HCT116 (cell line): ENCODE measurements around the gene SETD6. TPM values are rescaled to one million over a fixed set of nuclear protein-coding genes. Genes with fewer than 3 reads are reported as not detected.

ENCODE experiments used
- ATAC-seq: fragments of 200-7000 bp; cut with Tn5 transposase; 2 replicates; pipeline ENCODE4 v1.9.1; 2020; ENCODE audit warnings: mild to moderate bottlenecking, moderate library complexity
- BruUV-seq: library from RNA; stranded (reverse); fragments of 400-500 nt; replicated peaks from 2 replicates; lab custom pipeline; 2021; lab: Mats Ljungman, UMichigan
- CTCF ChIA-PET: fragments of 300-600 bp; sonication (Branson Sonifier 250); formaldehyde crosslinking; loops from one replicate; lab custom pipeline; 2021; ENCODE audit warnings: antibody characterized with exemption; lab: Charles Lee
- POLR2A ChIA-PET: fragments of 300-600, 350-600 bp; sonication (Branson Sonifier 250); formaldehyde crosslinking; loops from one replicate; lab custom pipeline; 2021; ENCODE audit warnings: antibody characterized with exemption; lab: Charles Lee
- RAD21 ChIA-PET, 2 experiments: fragments of 300-600 bp; sonication (Branson Sonifier 250); formaldehyde crosslinking; loops; one replicate each; lab custom pipeline; 2023; ENCODE audit warnings: low total read pairs in 2 of 2; ENCODE audit not compliant: uncharacterized antibody in 2 of 2, unreplicated experiment in 2 of 2, low non-redundant PET in 1 of 2; lab: Charles Lee
- DNase-seq: peaks from one replicate; pipeline ENCODE4 v3.0.0-alpha.2; 2010; ENCODE audit warnings: low read depth, low spot score
- H2AFZ ChIP-seq: fragments of 200-600 bp; shearing (Covaris generic), sonication (generic); 2 replicates; pipeline ENCODE4 v1.6.1; 2017; ENCODE audit warnings: low read depth, mixed run types, mixed read lengths, antibody characterized with exemption, low read length; ENCODE audit not compliant: poor library complexity, severe bottlenecking
- H3K27ac ChIP-seq: 2 replicates; pipeline ENCODE4 v1.5.1; 2012; ENCODE audit warnings: low read depth, low read length
- H3K27me3 ChIP-seq: fragments of 200-600 bp; sonication (generic); 2 replicates; pipeline ENCODE4 v1.6.1; 2016; ENCODE audit warnings: mixed run types, low read length, mixed read lengths; ENCODE audit not compliant: insufficient read depth
- H3K36me3 ChIP-seq, 2 experiments: fragments of 200-500 bp in 1 of 2; fragments of 200-600 bp in 1 of 2; sonication (Bioruptor generic) in 1 of 2; sonication (generic) in 1 of 2; 2 replicates each; pipeline versions ENCODE4 v1.5.1 to v1.6.1; 2014 to 2016; ENCODE audit warnings: low read length in 2 of 2, inconsistent platforms in 1 of 2, mixed read lengths in 1 of 2, mixed run types in 1 of 2; ENCODE audit not compliant: insufficient read depth in 2 of 2, control insufficient read depth in 1 of 2
- H3K4me1 ChIP-seq, 2 experiments: fragments of 200-600 bp in 1 of 2; sonication (generic) in 1 of 2; 2 replicates each; pipeline versions ENCODE4 v1.5.1 to v1.6.1; 2012 to 2017; ENCODE audit warnings: low read length in 2 of 2, inconsistent platforms in 1 of 2, mild to moderate bottlenecking in 1 of 2, mixed read lengths in 1 of 2, mixed run types in 1 of 2, moderate library complexity in 1 of 2; ENCODE audit not compliant: insufficient read depth in 2 of 2, control insufficient read depth in 1 of 2
- H3K4me2 ChIP-seq: fragments of 200-600 bp; sonication (generic); 2 replicates; pipeline ENCODE4 v1.6.1; 2017; ENCODE audit warnings: mixed run types, low read length, mixed read lengths
- H3K4me3 ChIP-seq, 2 experiments: fragments of 200-600 bp in 1 of 2; sonication (generic) in 1 of 2; replicated peaks in 1 of 2; 2 replicates each; pipeline ENCODE4 v1.5.1; 2011 to 2016; ENCODE audit warnings: low read length in 2 of 2, control low read depth in 1 of 2, low read depth in 1 of 2, mild to moderate bottlenecking in 1 of 2, mixed read lengths in 1 of 2, mixed run types in 1 of 2
- H3K79me2 ChIP-seq: fragments of 200-600 bp; sonication (generic); 2 replicates; pipeline ENCODE4 v1.6.1; 2017; ENCODE audit warnings: mild to moderate bottlenecking, mixed run types, low read length, moderate library complexity, mixed read lengths; ENCODE audit not compliant: insufficient read depth
- H3K9ac ChIP-seq: fragments of 200-600 bp; sonication (generic); 2 replicates; pipeline ENCODE4 v1.6.1; 2016; ENCODE audit warnings: low read length, mixed read lengths
- H3K9me2 ChIP-seq: fragments of 200-600 bp; sonication (generic), shearing (Covaris generic); 2 replicates; pipeline ENCODE4 v1.6.1; 2017; ENCODE audit warnings: mixed run types, mild to moderate bottlenecking, moderate library complexity; ENCODE audit not compliant: insufficient read depth
- H3K9me3 ChIP-seq, 2 experiments: fragments of 200-500 bp in 1 of 2; fragments of 200-600 bp in 1 of 2; sonication (Bioruptor generic) in 1 of 2; sonication (generic) in 1 of 2; 2 replicates each; pipeline ENCODE4 v1.6.1; 2014 to 2017; ENCODE audit warnings: low read length in 2 of 2, mixed read lengths in 2 of 2, inconsistent platforms in 1 of 2, low read depth in 1 of 2, mild to moderate bottlenecking in 1 of 2, mixed run types in 1 of 2, moderate library complexity in 1 of 2; ENCODE audit not compliant: control insufficient read depth in 1 of 2, insufficient read depth in 1 of 2
- H4K20me1 ChIP-seq: fragments of 200-600 bp; sonication (generic), shearing (Covaris generic); 2 replicates; pipeline ENCODE4 v1.6.1; 2017; ENCODE audit warnings: mixed run types, mild to moderate bottlenecking, moderate library complexity; ENCODE audit not compliant: insufficient read depth
- CBX3 ChIP-seq: IDR thresholded peaks from 2 replicates; pipeline ENCODE4 v1.6.1; 2012; ENCODE audit warnings: low read depth
- CEBPB ChIP-seq: IDR thresholded peaks from 2 replicates; pipeline ENCODE4 v1.6.1; 2012; ENCODE audit warnings: low read depth
- EZH2 ChIP-seq: fragments of 200-600 bp; sonication (generic); IDR thresholded peaks from 2 replicates; pipeline ENCODE4 v1.6.1; 2017; ENCODE audit warnings: antibody characterized with exemption, mixed run types
- RAD21 ChIP-seq: IDR thresholded peaks from 2 replicates; pipeline ENCODE4 v1.6.1; 2012; ENCODE audit warnings: low read depth, mild to moderate bottlenecking
- SIN3A ChIP-seq: IDR thresholded peaks from 2 replicates; pipeline ENCODE4 v1.6.1; 2012; ENCODE audit warnings: low read depth
- TCF7L2 ChIP-seq: IDR thresholded peaks from 2 replicates; pipeline ENCODE4 v1.7.0; 2011; ENCODE audit warnings: borderline replicate concordance, inconsistent platforms; ENCODE audit not compliant: insufficient read depth, insufficient read length; ENCODE audit errors: extremely low read depth
- YY1 ChIP-seq: IDR thresholded peaks from 2 replicates; pipeline ENCODE4 v1.6.1; 2011; ENCODE audit warnings: low read length, low read depth, moderate library complexity, mild to moderate bottlenecking; ENCODE audit not compliant: insufficient replicate concordance; ENCODE audit errors: extremely low read depth
- intact Hi-C: fragments of 100-400 bp; cut with micrococcal nuclease; formaldehyde crosslinking; loops from 2 replicates; pipeline ENCODE4 v1.10.0; 2022
- total RNA-seq: library from RNA; stranded (reverse); gene quantifications from one replicate; pipeline ENCODE4 v1.2.1, GENCODE V29; 2021; ENCODE audit not compliant: unreplicated experiment
- TF ChIP-seq, protein P1 (sequence below), 3 experiments: fragments of 200-600 bp in 1 of 3; sonication (generic) in 1 of 3; IDR thresholded peaks in 2 of 3; conservative IDR thresholded peaks in 1 of 3; 2 replicates each; pipeline ENCODE4 v1.5.1; 2012 to 2017; ENCODE audit warnings: low read depth in 2 of 3, low read length in 2 of 3, antibody characterized with exemption in 1 of 3, borderline replicate concordance in 1 of 3, control low read depth in 1 of 3, mild to moderate bottlenecking in 1 of 3, mixed read lengths in 1 of 3, mixed run types in 1 of 3, moderate library complexity in 1 of 3; ENCODE audit not compliant: insufficient read depth in 1 of 3
- TF ChIP-seq, protein P2 (sequence below): IDR thresholded peaks from 2 replicates; pipeline ENCODE4 v1.6.1; 2011; ENCODE audit warnings: mild to moderate bottlenecking, low read length, moderate library complexity; ENCODE audit not compliant: insufficient replicate concordance; ENCODE audit errors: extremely low read depth
- TF ChIP-seq, protein P3 (sequence below): IDR thresholded peaks from 2 replicates; pipeline ENCODE4 v1.6.1; 2012
- TF ChIP-seq, protein P4 (sequence below): IDR thresholded peaks from 2 replicates; pipeline ENCODE4 v1.6.1; 2012; ENCODE audit warnings: low read depth

Gene SETD6
- total RNA-seq, 1 experiment from 2014 or later, result 26.6 TPM

DNA sequence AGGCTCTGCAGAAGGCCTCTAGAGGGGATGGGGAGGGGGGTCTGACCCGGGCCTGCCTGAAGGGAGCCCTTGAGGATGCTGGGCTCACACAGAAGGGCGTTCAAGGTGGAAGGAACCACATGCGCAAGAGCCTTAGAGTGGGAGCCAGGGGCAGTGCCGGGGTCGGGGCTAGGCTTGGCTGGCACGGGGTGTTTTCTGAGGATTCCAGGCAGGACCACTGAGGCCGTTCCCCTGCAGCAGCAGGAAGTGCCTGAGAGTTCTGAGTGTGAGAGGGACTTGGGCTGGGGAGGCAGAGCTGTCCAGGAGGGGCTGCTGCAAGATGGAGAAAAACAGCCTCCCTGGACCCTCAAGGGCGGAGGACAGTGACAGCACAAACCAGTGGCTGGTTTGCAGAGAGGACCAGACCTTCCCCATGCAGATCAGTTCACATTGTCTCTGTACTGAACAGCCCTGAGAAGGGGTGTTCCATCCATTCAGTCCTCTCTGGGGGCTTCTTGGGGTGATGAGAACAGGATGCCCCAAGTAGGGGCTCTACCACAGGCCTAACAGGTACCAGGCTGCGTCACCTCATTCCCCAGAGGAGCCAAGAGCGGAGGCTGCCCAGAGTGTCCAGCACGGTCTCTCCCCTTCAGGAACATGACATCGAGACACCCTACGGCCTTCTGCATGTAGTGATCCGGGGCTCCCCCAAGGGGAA is 12.0 kb upstream of the SETD6 start:
- RAD21 ChIA-PET, result no interaction called here
- no peak overlapping the region for H3K27ac ChIP-seq
- H2AFZ ChIP-seq, result no peak overlapping the region
- intact Hi-C loops, result no loop called here
- DNase-seq, result no peak
- H3K4me3 ChIP-seq, result no peak overlapping the region
- no peaks in the 10 kb centered on the region for H3K79me2 ChIP-seq
- no peak for ATAC-seq
- H3K36me3 ChIP-seq, result no peaks in the 10 kb centered on the region
- POLR2A ChIA-PET, result no interaction called here
- no peaks in the 10 kb centered on the region for H4K20me1 ChIP-seq
- peaks cover 4 to 28% of the 10 kb centered on the region in 2 experiments; a peak in 3 of 4 replicates for H3K4me1 ChIP-seq
- no peaks in the 10 kb centered on the region for H3K27me3 ChIP-seq
- no peaks in the 10 kb centered on the region for H3K9me2 ChIP-seq
- BruUV-seq, result no TSS peak
- CTCF ChIA-PET, result no interaction called here
- no peak overlapping the region for H3K9ac ChIP-seq
- H3K4me2 ChIP-seq, result no peak overlapping the region
- H3K9me3 ChIP-seq, result no peaks in the 10 kb centered on the region
- no peak for TF ChIP-seq EZH2
- TF ChIP-seq CEBPB, result no peak
- TF ChIP-seq, protein P1, sequence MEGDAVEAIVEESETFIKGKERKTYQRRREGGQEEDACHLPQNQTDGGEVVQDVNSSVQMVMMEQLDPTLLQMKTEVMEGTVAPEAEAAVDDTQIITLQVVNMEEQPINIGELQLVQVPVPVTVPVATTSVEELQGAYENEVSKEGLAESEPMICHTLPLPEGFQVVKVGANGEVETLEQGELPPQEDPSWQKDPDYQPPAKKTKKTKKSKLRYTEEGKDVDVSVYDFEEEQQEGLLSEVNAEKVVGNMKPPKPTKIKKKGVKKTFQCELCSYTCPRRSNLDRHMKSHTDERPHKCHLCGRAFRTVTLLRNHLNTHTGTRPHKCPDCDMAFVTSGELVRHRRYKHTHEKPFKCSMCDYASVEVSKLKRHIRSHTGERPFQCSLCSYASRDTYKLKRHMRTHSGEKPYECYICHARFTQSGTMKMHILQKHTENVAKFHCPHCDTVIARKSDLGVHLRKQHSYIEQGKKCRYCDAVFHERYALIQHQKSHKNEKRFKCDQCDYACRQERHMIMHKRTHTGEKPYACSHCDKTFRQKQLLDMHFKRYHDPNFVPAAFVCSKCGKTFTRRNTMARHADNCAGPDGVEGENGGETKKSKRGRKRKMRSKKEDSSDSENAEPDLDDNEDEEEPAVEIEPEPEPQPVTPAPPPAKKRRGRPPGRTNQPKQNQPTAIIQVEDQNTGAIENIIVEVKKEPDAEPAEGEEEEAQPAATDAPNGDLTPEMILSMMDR (IDR thresholded peaks at IDR 0.05 in 2 of 3, conservative IDR thresholded peaks at IDR 0.05 in 1 of 3; ENCODE audit: borderline replicate concordance in 1 of 3, insufficient read depth in 1 of 3, low read depth in 2 of 3, low read length in 2 of 3), result no peak
- TF ChIP-seq RAD21, result no peak
- TF ChIP-seq SIN3A, result no peak
- TF ChIP-seq TCF7L2, result no peak
- TF ChIP-seq YY1, result no peak
- TF ChIP-seq, protein P2, sequence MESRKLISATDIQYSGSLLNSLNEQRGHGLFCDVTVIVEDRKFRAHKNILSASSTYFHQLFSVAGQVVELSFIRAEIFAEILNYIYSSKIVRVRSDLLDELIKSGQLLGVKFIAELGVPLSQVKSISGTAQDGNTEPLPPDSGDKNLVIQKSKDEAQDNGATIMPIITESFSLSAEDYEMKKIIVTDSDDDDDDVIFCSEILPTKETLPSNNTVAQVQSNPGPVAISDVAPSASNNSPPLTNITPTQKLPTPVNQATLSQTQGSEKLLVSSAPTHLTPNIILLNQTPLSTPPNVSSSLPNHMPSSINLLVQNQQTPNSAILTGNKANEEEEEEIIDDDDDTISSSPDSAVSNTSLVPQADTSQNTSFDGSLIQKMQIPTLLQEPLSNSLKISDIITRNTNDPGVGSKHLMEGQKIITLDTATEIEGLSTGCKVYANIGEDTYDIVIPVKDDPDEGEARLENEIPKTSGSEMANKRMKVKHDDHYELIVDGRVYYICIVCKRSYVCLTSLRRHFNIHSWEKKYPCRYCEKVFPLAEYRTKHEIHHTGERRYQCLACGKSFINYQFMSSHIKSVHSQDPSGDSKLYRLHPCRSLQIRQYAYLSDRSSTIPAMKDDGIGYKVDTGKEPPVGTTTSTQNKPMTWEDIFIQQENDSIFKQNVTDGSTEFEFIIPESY, result no peak
- no peak for TF ChIP-seq CBX3
- TF ChIP-seq, protein P3, sequence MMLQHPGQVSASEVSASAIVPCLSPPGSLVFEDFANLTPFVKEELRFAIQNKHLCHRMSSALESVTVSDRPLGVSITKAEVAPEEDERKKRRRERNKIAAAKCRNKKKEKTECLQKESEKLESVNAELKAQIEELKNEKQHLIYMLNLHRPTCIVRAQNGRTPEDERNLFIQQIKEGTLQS, result no peak
- TF ChIP-seq, protein P4, sequence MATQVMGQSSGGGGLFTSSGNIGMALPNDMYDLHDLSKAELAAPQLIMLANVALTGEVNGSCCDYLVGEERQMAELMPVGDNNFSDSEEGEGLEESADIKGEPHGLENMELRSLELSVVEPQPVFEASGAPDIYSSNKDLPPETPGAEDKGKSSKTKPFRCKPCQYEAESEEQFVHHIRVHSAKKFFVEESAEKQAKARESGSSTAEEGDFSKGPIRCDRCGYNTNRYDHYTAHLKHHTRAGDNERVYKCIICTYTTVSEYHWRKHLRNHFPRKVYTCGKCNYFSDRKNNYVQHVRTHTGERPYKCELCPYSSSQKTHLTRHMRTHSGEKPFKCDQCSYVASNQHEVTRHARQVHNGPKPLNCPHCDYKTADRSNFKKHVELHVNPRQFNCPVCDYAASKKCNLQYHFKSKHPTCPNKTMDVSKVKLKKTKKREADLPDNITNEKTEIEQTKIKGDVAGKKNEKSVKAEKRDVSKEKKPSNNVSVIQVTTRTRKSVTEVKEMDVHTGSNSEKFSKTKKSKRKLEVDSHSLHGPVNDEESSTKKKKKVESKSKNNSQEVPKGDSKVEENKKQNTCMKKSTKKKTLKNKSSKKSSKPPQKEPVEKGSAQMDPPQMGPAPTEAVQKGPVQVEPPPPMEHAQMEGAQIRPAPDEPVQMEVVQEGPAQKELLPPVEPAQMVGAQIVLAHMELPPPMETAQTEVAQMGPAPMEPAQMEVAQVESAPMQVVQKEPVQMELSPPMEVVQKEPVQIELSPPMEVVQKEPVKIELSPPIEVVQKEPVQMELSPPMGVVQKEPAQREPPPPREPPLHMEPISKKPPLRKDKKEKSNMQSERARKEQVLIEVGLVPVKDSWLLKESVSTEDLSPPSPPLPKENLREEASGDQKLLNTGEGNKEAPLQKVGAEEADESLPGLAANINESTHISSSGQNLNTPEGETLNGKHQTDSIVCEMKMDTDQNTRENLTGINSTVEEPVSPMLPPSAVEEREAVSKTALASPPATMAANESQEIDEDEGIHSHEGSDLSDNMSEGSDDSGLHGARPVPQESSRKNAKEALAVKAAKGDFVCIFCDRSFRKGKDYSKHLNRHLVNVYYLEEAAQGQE, result no peak
